Erythroblast (primary cell): ENCODE data around the gene SPARC.
"Not testable (repeated sequence)": the region's sequence is repeated elsewhere in the genome, so short reads cannot be mapped to it uniquely, and the experiment has no call there.

ENCODE experiments used
- DNase-seq, 2 experiments: peaks; one replicate each; lab custom pipeline; 2025; lab: John Stamatoyannopoulos, UW
- GATA1 ChIP-seq: IDR thresholded peaks from 2 replicates; pipeline ENCODE4 v1.6.1; 2011; ENCODE audit warnings: low read depth, mild to moderate bottlenecking, control low read depth, low read length, moderate library complexity
- POLR2A ChIP-seq: IDR thresholded peaks from 2 replicates; pipeline ENCODE4 v1.6.1; 2011; ENCODE audit warnings: mild to moderate bottlenecking, low read length

Gene SPARC

GRCh38 chr5:151692312-151692711, 5.6 kb upstream of the SPARC start:
- TF ChIP-seq GATA1: no peak
- no peak for TF ChIP-seq POLR2A
- DNase-seq: no peak

GRCh38 chr5:151691706-151692105, 5.0 kb upstream of the SPARC start:
- TF ChIP-seq POLR2A: no peak
- TF ChIP-seq GATA1: no peak
- no peak for DNase-seq

- DNase-seq: not testable (repeated sequence)
Observed at GRCh38 chr5:151689591-151689990, 2.9 kb upstream of the SPARC start.

- DNase-seq: no peak
Observed at GRCh38 chr5:151688436-151688835, 1.7 kb upstream of the SPARC start.

GRCh38 chr5:151685749-151686673, 704 bp downstream of the SPARC start:
- no peak for DNase-seq
- TF ChIP-seq GATA1 (no peak), POLR2A (no peak)

More at GRCh38 chr5:151688436-151688835, 1.7 kb upstream of the SPARC start:
- TF ChIP-seq POLR2A (no peak), GATA1 (no peak)

- DNase-seq: peak in 1 of 2 experiments; percentile 9
- no peak for TF ChIP-seq GATA1
- TF ChIP-seq POLR2A: no peak
Observed at GRCh38 chr5:151684690-151685361, 1.9 kb downstream of the SPARC start.

- TF ChIP-seq GATA1 (no peak), POLR2A (no peak)
- no peak for DNase-seq
Observed at GRCh38 chr5:151683986-151684588, 2.6 kb downstream of the SPARC start.

GRCh38 chr5:151683444-151683843, 3.3 kb downstream of the SPARC start:
- TF ChIP-seq POLR2A (no peak), GATA1 (no peak)
- no peak for DNase-seq

- no peak for DNase-seq
- TF ChIP-seq POLR2A (no peak), GATA1 (no peak)
Observed at GRCh38 chr5:151682751-151683331, 3.9 kb downstream of the SPARC start.

GRCh38 chr5:151682240-151682639, 4.5 kb downstream of the SPARC start:
- TF ChIP-seq GATA1 (no peak), POLR2A (no peak)
- DNase-seq: no peak

- TF ChIP-seq GATA1 (no peak), POLR2A (no peak)
- DNase-seq: no peak
Observed at GRCh38 chr5:151680944-151681427, 5.7 kb downstream of the SPARC start.

- DNase-seq: not testable (repeated sequence)
Observed at GRCh38 chr5:151680156-151680505, 6.6 kb downstream of the SPARC start.

GRCh38 chr5:151679421-151680155, 7.1 kb downstream of the SPARC start:
- DNase-seq: no peak
- no peak for TF ChIP-seq POLR2A
- TF ChIP-seq GATA1: no peak
